Measurements from ENCODE around the gene MYRF. TPM values are rescaled to one million over a fixed set of nuclear protein-coding genes. Genes with fewer than 3 reads are reported as not detected.

The MYRF gene
- total RNA-seq, 4 donors from 2014 or later: 0.09 to 0.95 (median 0.22) TPM; not detected in 1

GRCh38 chr11:61718046-61718531, 34.3 kb upstream of the MYRF start:
- no peaks in the 10 kb centered on the region for H3K27me3 ChIP-seq
- H3K4me1 ChIP-seq: peaks cover 3 to 31% (median 3%) of the 10 kb centered on the region in 3 donors
- WGBS, 2 donors: 43 to 59% methylated on average over 6 to 8 of the region's 9 CpGs
- intact Hi-C loops (cut with DNase I): no loop called here
- DNase-seq: no peak
- peaks cover 0 to 25% (median 0%) of the 10 kb centered on the region in 3 donors for H3K36me3 ChIP-seq
- H3K27ac ChIP-seq: peak overlapping the region in 3 of 4 donors; percentile 1 to 57 (median 23)
- H3K9me3 ChIP-seq: no peaks in the 10 kb centered on the region
- TF ChIP-seq POLR2A (IDR thresholded peaks at IDR 0.05): no peak
- no peak for TF ChIP-seq CTCF (IDR thresholded peaks at IDR 0.05)
- peak overlapping the region in 3 of 4 donors; percentile 20 to 60 (median 39) for H3K4me3 ChIP-seq

DNA sequence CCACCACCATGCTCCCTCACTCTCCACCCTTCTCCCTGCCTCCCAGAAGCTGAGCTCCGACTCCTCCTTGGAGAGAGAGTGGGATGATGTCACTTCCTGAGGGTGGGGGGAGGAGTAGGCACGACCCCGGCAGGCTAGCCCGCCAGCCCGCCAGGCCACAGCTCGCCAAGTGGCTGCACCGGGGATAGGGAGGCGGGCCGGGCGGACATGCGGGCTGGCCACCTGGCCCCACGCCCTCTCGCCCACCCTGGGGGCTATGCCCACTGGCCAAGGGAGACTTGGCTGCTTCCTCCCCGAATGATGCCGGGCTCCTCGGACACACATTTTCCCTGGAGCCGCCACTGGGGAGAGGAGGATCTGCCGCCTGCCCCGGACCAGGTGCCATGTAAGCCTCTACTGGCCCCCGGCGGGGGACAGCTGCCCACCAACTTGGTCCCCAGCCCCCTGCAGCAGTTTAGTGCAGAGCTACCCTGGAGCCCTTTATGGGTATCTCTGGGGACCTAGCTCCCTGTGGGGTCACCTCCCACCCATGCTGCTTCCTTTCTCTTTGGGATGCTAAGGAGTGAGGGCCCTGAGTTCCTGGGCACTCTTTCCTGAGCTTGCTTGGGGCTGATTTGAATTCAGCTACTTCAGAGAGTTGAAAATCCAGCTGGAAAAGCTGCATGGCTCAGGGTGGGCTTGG, 33.7 kb upstream of the MYRF start:
- H3K27me3 ChIP-seq: no peaks in the 10 kb centered on the region
- whole genome bisulfite sequencing, 2 donors: 73% methylated on average over 6 of the region's 21 CpGs; no CpG with 5 or more reads in 1 of the 2 donors
- intact Hi-C loops (cut with DNase I): no loop called here
- TF ChIP-seq POLR2A (IDR thresholded peaks at IDR 0.05) (no peak), CTCF (IDR thresholded peaks at IDR 0.05) (no peak)
- no peak for DNase-seq
- H3K4me1 ChIP-seq: peaks cover 3 to 31% (median 3%) of the 10 kb centered on the region in 3 donors
- peaks cover 0 to 31% (median 0%) of the 10 kb centered on the region in 3 donors for H3K36me3 ChIP-seq
- peak overlapping the region in 3 of 4 donors; percentile 20 to 60 (median 39) for H3K4me3 ChIP-seq
- peak overlapping the region in 3 of 4 donors; percentile 1 to 57 (median 23) for H3K27ac ChIP-seq
- H3K9me3 ChIP-seq: no peaks in the 10 kb centered on the region

DNA sequence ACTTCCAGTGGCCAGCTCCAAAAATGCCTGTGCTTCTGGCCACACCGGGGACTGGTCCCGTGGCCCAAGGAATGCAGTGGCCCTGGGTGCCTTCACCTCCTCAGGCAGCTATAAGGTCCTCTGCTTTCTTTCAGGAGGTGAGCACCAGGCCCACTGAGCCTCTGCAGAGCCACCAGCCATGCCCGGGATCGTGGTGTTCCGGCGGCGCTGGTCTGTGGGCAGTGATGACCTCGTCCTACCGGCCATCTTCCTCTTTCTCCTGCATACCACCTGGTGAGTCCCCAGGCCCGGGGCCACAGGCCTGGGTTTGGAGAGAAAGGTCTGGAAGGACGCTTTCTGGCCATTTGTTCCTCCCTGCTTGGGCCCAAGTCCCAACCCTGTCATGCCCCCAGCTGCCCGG, 32.5 kb upstream of the MYRF start:
- WGBS, 2 donors: 68% methylated on average over 4 of the region's 12 CpGs; no CpG with 5 or more reads in 1 of the 2 donors
- intact Hi-C loops (cut with DNase I): no loop called here
- Histone ChIP-seq H3K4me3 (no peak overlapping the region), H3K4me1 (peaks cover 3 to 31% (median 3%) of the 10 kb centered on the region in 3 donors), H3K9me3 (no peaks in the 10 kb centered on the region), H3K27ac (no peak overlapping the region), H3K27me3 (no peaks in the 10 kb centered on the region), H3K36me3 (peaks cover 0 to 44% (median 0%) of the 10 kb centered on the region in 3 donors)
- DNase-seq: no peak
- TF ChIP-seq CTCF (IDR thresholded peaks at IDR 0.05): no peak
- TF ChIP-seq POLR2A (IDR thresholded peaks at IDR 0.05): no peak

DNA sequence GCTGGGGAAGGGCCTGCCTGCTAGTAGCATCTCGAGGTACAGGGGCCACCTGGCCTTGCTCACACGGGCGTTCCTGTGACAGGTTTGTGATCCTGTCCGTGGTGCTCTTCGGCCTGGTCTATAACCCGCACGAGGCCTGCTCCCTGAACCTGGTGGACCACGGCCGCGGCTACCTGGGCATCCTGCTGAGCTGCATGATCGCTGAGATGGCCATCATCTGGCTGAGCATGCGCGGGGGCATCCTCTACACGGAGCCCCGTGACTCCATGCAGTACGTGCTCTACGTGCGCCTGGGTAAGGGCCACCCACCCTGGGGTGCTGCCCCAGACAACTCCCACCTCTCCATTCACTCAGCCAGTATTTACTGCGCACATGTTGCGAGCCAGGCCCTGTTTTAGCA, 31.8 kb upstream of the MYRF start:
- intact Hi-C loops (cut with DNase I): no loop called here
- Histone ChIP-seq H3K36me3 (peaks cover 0 to 50% (median 0%) of the 10 kb centered on the region in 3 donors), H3K4me1 (peaks cover 3 to 31% (median 3%) of the 10 kb centered on the region in 3 donors), H3K27me3 (no peaks in the 10 kb centered on the region), H3K27ac (no peak overlapping the region), H3K9me3 (no peaks in the 10 kb centered on the region), H3K4me3 (no peak overlapping the region)
- no peak for DNase-seq
- TF ChIP-seq POLR2A (IDR thresholded peaks at IDR 0.05) (no peak), CTCF (IDR thresholded peaks at IDR 0.05) (no peak)
- WGBS, 2 donors: 100% methylated on average over 2 of the region's 20 CpGs; no CpG with 5 or more reads in 1 of the 2 donors

DNA sequence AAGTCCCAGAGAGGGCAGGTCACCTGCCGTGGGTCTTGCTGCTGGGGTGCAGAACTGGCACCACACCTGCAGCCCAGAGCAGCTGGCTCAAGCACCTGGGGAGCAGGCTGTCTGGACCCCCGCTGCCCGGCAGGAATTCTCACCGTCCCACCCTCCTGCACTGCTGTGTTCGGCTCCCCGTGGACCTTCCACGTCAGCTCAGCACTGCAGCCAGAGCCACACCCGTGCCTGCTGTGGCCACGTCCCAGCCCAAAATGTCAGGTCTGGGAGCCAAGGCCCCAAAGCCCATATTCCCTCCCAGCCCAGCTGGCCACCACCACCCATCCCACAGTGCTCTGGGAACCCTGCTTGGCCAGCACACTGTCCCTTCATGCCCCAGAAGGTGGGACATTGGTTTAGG, 28.0 kb upstream of the MYRF start:
- no peak for DNase-seq
- no peaks in the 10 kb centered on the region for H3K9me3 ChIP-seq
- 74% methylated on average over 7 of the region's 9 CpGs; no CpG with 5 or more reads in 1 of the 2 donors for WGBS, 2 donors
- no peaks in the 10 kb centered on the region for H3K27me3 ChIP-seq
- H3K4me1 ChIP-seq: peaks cover 0 to 25% (median 0%) of the 10 kb centered on the region in 3 donors
- H3K36me3 ChIP-seq: peaks cover 0 to 88% (median 4%) of the 10 kb centered on the region in 3 donors
- no peak for TF ChIP-seq POLR2A (IDR thresholded peaks at IDR 0.05)
- no peak for TF ChIP-seq CTCF (IDR thresholded peaks at IDR 0.05)
- no peak overlapping the region for H3K4me3 ChIP-seq
- no peak overlapping the region for H3K27ac ChIP-seq
- intact Hi-C loops (cut with DNase I): no loop called here
